Neuronal stem cell (in vitro differentiated cells): ENCODE results near the gene R3HCC1L.

Experiments
- DNase-seq: peaks from one replicate; pipeline ENCODE4 v3.0.0-alpha.2; 2013; ENCODE audit warnings: low spot score
- H2AFZ ChIP-seq: one replicate; pipeline ENCODE4 v1.6.1; 2013; ENCODE audit warnings: mild to moderate bottlenecking, low read length, inconsistent platforms
- H2AK5ac ChIP-seq: 2 replicates; pipeline ENCODE4 v1.6.1; 2013; ENCODE audit warnings: low read depth, mild to moderate bottlenecking, inconsistent platforms, low read length, moderate library complexity, mixed read lengths
- H2BK120ac ChIP-seq: 2 replicates; pipeline ENCODE4 v1.6.1; 2013; ENCODE audit warnings: low read depth, mild to moderate bottlenecking, inconsistent platforms, low read length, moderate library complexity, mixed read lengths
- H2BK12ac ChIP-seq: one replicate; pipeline ENCODE4 v1.6.1; 2013; ENCODE audit warnings: low read length, inconsistent platforms
- H2BK15ac ChIP-seq: 2 replicates; pipeline ENCODE4 v1.6.1; 2013; ENCODE audit warnings: mild to moderate bottlenecking, low read length, inconsistent platforms, mixed read lengths
- H2BK5ac ChIP-seq: one replicate; pipeline ENCODE4 v1.6.1; 2013; ENCODE audit warnings: inconsistent platforms, mild to moderate bottlenecking, low read length, moderate library complexity
- H3K14ac ChIP-seq: one replicate; pipeline ENCODE4 v1.6.1; 2013; ENCODE audit warnings: low read length, inconsistent platforms
- H3K18ac ChIP-seq: 2 replicates; pipeline ENCODE4 v1.6.1; 2013; ENCODE audit warnings: low read length, inconsistent platforms
- H3K23ac ChIP-seq: 2 replicates; pipeline ENCODE4 v1.6.1; 2013; ENCODE audit warnings: low read depth, mild to moderate bottlenecking, mixed read lengths, low read length, inconsistent platforms; ENCODE audit not compliant: poor library complexity
- H3K27ac ChIP-seq: replicated peaks from 3 replicates; pipeline ENCODE4 v1.5.1; 2013; ENCODE audit warnings: low read length, inconsistent platforms
- H3K27me3 ChIP-seq, 3 experiments: 2 replicates each; pipeline ENCODE4 v1.6.1; 2013; ENCODE audit warnings: low read length in 3 of 3, mild to moderate bottlenecking in 2 of 3, inconsistent platforms in 1 of 3, low read depth in 1 of 3, mixed read lengths in 1 of 3, moderate library complexity in 1 of 3; ENCODE audit not compliant: control insufficient read depth in 3 of 3, insufficient read depth in 3 of 3
- H3K36me3 ChIP-seq, 2 donors: replicated peaks in 1 of 2; 2 replicates each; pipeline ENCODE4 v1.6.1; 2013; ENCODE audit warnings: low read length in 2 of 2; ENCODE audit not compliant: control insufficient read depth in 2 of 2, insufficient read depth in 2 of 2
- H3K4ac ChIP-seq: 2 replicates; pipeline ENCODE4 v1.6.1; 2013; ENCODE audit warnings: inconsistent platforms, mild to moderate bottlenecking, low read length, moderate library complexity
- H3K4me1 ChIP-seq, 2 donors: 1 replicate in 1 of 2; 2 replicates in 1 of 2; pipeline ENCODE4 v1.6.1; 2013; ENCODE audit warnings: low read length in 2 of 2, low read depth in 1 of 2; ENCODE audit not compliant: control insufficient read depth in 2 of 2, insufficient read depth in 1 of 2
- H3K4me2 ChIP-seq: one replicate; pipeline ENCODE4 v1.6.1; 2013; ENCODE audit warnings: mild to moderate bottlenecking, low read length, inconsistent platforms; ENCODE audit not compliant: insufficient read depth, poor library complexity, severe bottlenecking
- H3K4me3 ChIP-seq, 2 donors: 2 replicates each; pipeline ENCODE4 v1.5.1; 2013; ENCODE audit warnings: low read length in 2 of 2, mild to moderate bottlenecking in 2 of 2, inconsistent platforms in 1 of 2, moderate library complexity in 1 of 2
- H3K79me1 ChIP-seq: one replicate; pipeline ENCODE4 v1.6.1; 2013; ENCODE audit warnings: low read depth, mild to moderate bottlenecking, inconsistent platforms, low read length, moderate library complexity
- H3K9ac ChIP-seq: one replicate; pipeline ENCODE4 v1.6.1; 2013; ENCODE audit warnings: mild to moderate bottlenecking, low read depth, low read length, inconsistent platforms; ENCODE audit not compliant: poor library complexity
- H3K9me3 ChIP-seq, 2 donors: replicated peaks in 1 of 2; 2 replicates each; pipeline versions ENCODE3 to v1.6.1; 2013; ENCODE audit warnings: low read length in 2 of 2, mild to moderate bottlenecking in 2 of 2, inconsistent platforms in 1 of 2, low read depth in 1 of 2, mixed read lengths in 1 of 2, moderate library complexity in 1 of 2; ENCODE audit not compliant: control insufficient read depth in 2 of 2, insufficient read depth in 1 of 2
- H4K8ac ChIP-seq: one replicate; pipeline ENCODE4 v1.6.1; 2013; ENCODE audit warnings: low read depth, mild to moderate bottlenecking, inconsistent platforms, low read length, moderate library complexity
- H4K91ac ChIP-seq: one replicate; pipeline ENCODE4 v1.6.1; 2013; ENCODE audit warnings: low read length, low read depth, mild to moderate bottlenecking, inconsistent platforms; ENCODE audit not compliant: poor library complexity
- WGBS, 2 donors: extraction: QIAGEN DNeasy Blood & Tissue Kit; methylation state at CpG; one replicate each; pipeline ENCODE4 v1.1.7; 2013; ENCODE audit warnings: missing lambda C conversion rate in 2 of 2, mixed read lengths in 1 of 2; ENCODE audit not compliant: insufficient read length in 2 of 2, insufficient replicate concordance in 1 of 2; ENCODE audit errors: extremely low coverage in 2 of 2; 5-methylcytosine and 5-hydroxymethylcytosine counted together

Gene R3HCC1L

GRCh38 chr10:98097175-98097574, 37.3 kb upstream of the R3HCC1L start:
- H3K9ac ChIP-seq: no peak overlapping the region
- no peak overlapping the region for H3K23ac ChIP-seq
- H3K27me3 ChIP-seq: peaks cover 0 to 11% (median 0%) of the 10 kb centered on the region in 3 experiments
- H4K91ac ChIP-seq: no peak overlapping the region
- no peaks in the 10 kb centered on the region for H3K9me3 ChIP-seq
- H2BK12ac ChIP-seq: no peak overlapping the region
- WGBS, 2 donors: no CpG with 5 or more reads among the region's 8 CpGs
- H2BK5ac ChIP-seq: no peak overlapping the region
- no peak overlapping the region for H4K8ac ChIP-seq
- no peak overlapping the region for H3K27ac ChIP-seq
- H3K18ac ChIP-seq: peak overlapping the region; percentile 64
- no peak overlapping the region for H2AFZ ChIP-seq
- H3K4me2 ChIP-seq: no peak overlapping the region
- no peak for DNase-seq
- no peak overlapping the region for H2BK120ac ChIP-seq
- H3K4me3 ChIP-seq: no peak overlapping the region
- H3K4ac ChIP-seq: no peak overlapping the region
- no peaks in the 10 kb centered on the region for H3K36me3 ChIP-seq
- no peak overlapping the region for H2AK5ac ChIP-seq
- peaks cover 0 to 12% of the 10 kb centered on the region in 2 donors for H3K4me1 ChIP-seq
- no peak overlapping the region for H3K14ac ChIP-seq
- H2BK15ac ChIP-seq: no peak overlapping the region
- no peaks in the 10 kb centered on the region for H3K79me1 ChIP-seq

GRCh38 chr10:98097616-98098015, 36.8 kb upstream of the R3HCC1L start:
- H3K18ac ChIP-seq: no peak overlapping the region
- H3K23ac ChIP-seq: no peak overlapping the region
- no CpG with 5 or more reads among the region's 6 CpGs for WGBS, 2 donors
- H3K4ac ChIP-seq: no peak overlapping the region
- H3K9ac ChIP-seq: no peak overlapping the region
- H4K8ac ChIP-seq: no peak overlapping the region
- DNase-seq: no peak
- H3K4me1 ChIP-seq: peaks cover 0 to 12% of the 10 kb centered on the region in 2 donors
- no peak overlapping the region for H3K4me3 ChIP-seq
- H2AK5ac ChIP-seq: no peak overlapping the region
- peaks cover 0 to 11% (median 0%) of the 10 kb centered on the region in 3 experiments for H3K27me3 ChIP-seq
- H3K9me3 ChIP-seq: no peaks in the 10 kb centered on the region
- H2BK5ac ChIP-seq: no peak overlapping the region
- H2BK15ac ChIP-seq: no peak overlapping the region
- H3K27ac ChIP-seq: no peak overlapping the region
- no peak overlapping the region for H3K4me2 ChIP-seq
- H2BK120ac ChIP-seq: no peak overlapping the region
- no peaks in the 10 kb centered on the region for H3K36me3 ChIP-seq
- H2BK12ac ChIP-seq: no peak overlapping the region
- H2AFZ ChIP-seq: no peak overlapping the region
- H4K91ac ChIP-seq: no peak overlapping the region
- H3K14ac ChIP-seq: no peak overlapping the region
- H3K79me1 ChIP-seq: no peaks in the 10 kb centered on the region

- no CpG with 5 or more reads among the region's 6 CpGs for WGBS, 2 donors
- Histone ChIP-seq H4K8ac (no peak overlapping the region), H3K18ac (no peak overlapping the region), H2BK5ac (no peak overlapping the region), H3K4me1 (peaks cover 0 to 12% of the 10 kb centered on the region in 2 donors), H3K36me3 (no peaks in the 10 kb centered on the region), H4K91ac (no peak overlapping the region), H2BK15ac (no peak overlapping the region), H3K14ac (no peak overlapping the region), H3K4me2 (no peak overlapping the region), H2BK120ac (no peak overlapping the region), H3K9me3 (no peaks in the 10 kb centered on the region), H3K27ac (no peak overlapping the region), H2AK5ac (no peak overlapping the region), H3K79me1 (no peaks in the 10 kb centered on the region), H3K27me3 (peaks cover 0 to 11% (median 0%) of the 10 kb centered on the region in 3 experiments), H2AFZ (no peak overlapping the region), H3K4ac (no peak overlapping the region), H3K4me3 (no peak overlapping the region), H3K9ac (no peak overlapping the region), H2BK12ac (no peak overlapping the region), H3K23ac (no peak overlapping the region)
- no peak for DNase-seq
Observed at GRCh38 chr10:98098247-98098646, 36.2 kb upstream of the R3HCC1L start.

- Histone ChIP-seq H2AFZ (no peak overlapping the region), H2BK15ac (no peak overlapping the region), H3K36me3 (no peaks in the 10 kb centered on the region), H3K4ac (no peak overlapping the region), H3K9ac (no peak overlapping the region), H3K23ac (no peak overlapping the region), H3K4me3 (no peak overlapping the region), H3K27ac (no peak overlapping the region), H3K4me2 (no peak overlapping the region), H2BK12ac (no peak overlapping the region), H2AK5ac (no peak overlapping the region), H3K14ac (no peak overlapping the region), H3K18ac (no peak overlapping the region), H2BK120ac (no peak overlapping the region), H3K27me3 (peaks cover 0 to 8% (median 0%) of the 10 kb centered on the region in 3 experiments), H3K79me1 (no peaks in the 10 kb centered on the region), H4K8ac (no peak overlapping the region), H2BK5ac (no peak overlapping the region), H3K4me1 (peaks cover 0 to 10% of the 10 kb centered on the region in 2 donors), H3K9me3 (no peaks in the 10 kb centered on the region), H4K91ac (no peak overlapping the region)
- WGBS, 2 donors: no CpG with 5 or more reads among the region's 3 CpGs
- no peak for DNase-seq
Observed at GRCh38 chr10:98100476-98100875, 34.0 kb upstream of the R3HCC1L start.
